Neuronal stem cell (in vitro differentiated cells): ENCODE measurements around the gene ROBO1.
A peak's percentile ranks its signal among the peaks of the same experiment; 100 is the strongest.
"Not testable (repeated sequence)": the region's sequence is repeated elsewhere in the genome, so short reads cannot be mapped to it uniquely, and the experiment has no call there.

Experiments
- DNase-seq: peaks from one replicate; pipeline ENCODE4 v3.0.0-alpha.2; 2013; ENCODE audit warnings: low spot score
- H2AFZ ChIP-seq: one replicate; pipeline ENCODE4 v1.6.1; 2013; ENCODE audit warnings: mild to moderate bottlenecking, low read length, inconsistent platforms
- H2AK5ac ChIP-seq: 2 replicates; pipeline ENCODE4 v1.6.1; 2013; ENCODE audit warnings: low read depth, mild to moderate bottlenecking, inconsistent platforms, low read length, moderate library complexity, mixed read lengths
- H2BK120ac ChIP-seq: 2 replicates; pipeline ENCODE4 v1.6.1; 2013; ENCODE audit warnings: low read depth, mild to moderate bottlenecking, inconsistent platforms, low read length, moderate library complexity, mixed read lengths
- H2BK12ac ChIP-seq: one replicate; pipeline ENCODE4 v1.6.1; 2013; ENCODE audit warnings: low read length, inconsistent platforms
- H2BK15ac ChIP-seq: 2 replicates; pipeline ENCODE4 v1.6.1; 2013; ENCODE audit warnings: mild to moderate bottlenecking, low read length, inconsistent platforms, mixed read lengths
- H2BK5ac ChIP-seq: one replicate; pipeline ENCODE4 v1.6.1; 2013; ENCODE audit warnings: inconsistent platforms, mild to moderate bottlenecking, low read length, moderate library complexity
- H3K14ac ChIP-seq: one replicate; pipeline ENCODE4 v1.6.1; 2013; ENCODE audit warnings: low read length, inconsistent platforms
- H3K18ac ChIP-seq: 2 replicates; pipeline ENCODE4 v1.6.1; 2013; ENCODE audit warnings: low read length, inconsistent platforms
- H3K23ac ChIP-seq: 2 replicates; pipeline ENCODE4 v1.6.1; 2013; ENCODE audit warnings: low read depth, mild to moderate bottlenecking, mixed read lengths, low read length, inconsistent platforms; ENCODE audit not compliant: poor library complexity
- H3K27ac ChIP-seq: replicated peaks from 3 replicates; pipeline ENCODE4 v1.5.1; 2013; ENCODE audit warnings: low read length, inconsistent platforms
- H3K27me3 ChIP-seq, 3 experiments: 2 replicates each; pipeline ENCODE4 v1.6.1; 2013; ENCODE audit warnings: low read length in 3 of 3, mild to moderate bottlenecking in 2 of 3, inconsistent platforms in 1 of 3, low read depth in 1 of 3, mixed read lengths in 1 of 3, moderate library complexity in 1 of 3; ENCODE audit not compliant: control insufficient read depth in 3 of 3, insufficient read depth in 3 of 3
- H3K36me3 ChIP-seq, 2 donors: replicated peaks in 1 of 2; 2 replicates each; pipeline ENCODE4 v1.6.1; 2013; ENCODE audit warnings: low read length in 2 of 2; ENCODE audit not compliant: control insufficient read depth in 2 of 2, insufficient read depth in 2 of 2
- H3K4ac ChIP-seq: 2 replicates; pipeline ENCODE4 v1.6.1; 2013; ENCODE audit warnings: inconsistent platforms, mild to moderate bottlenecking, low read length, moderate library complexity
- H3K4me1 ChIP-seq, 2 donors: 1 replicate in 1 of 2; 2 replicates in 1 of 2; pipeline ENCODE4 v1.6.1; 2013; ENCODE audit warnings: low read length in 2 of 2, low read depth in 1 of 2; ENCODE audit not compliant: control insufficient read depth in 2 of 2, insufficient read depth in 1 of 2
- H3K4me2 ChIP-seq: one replicate; pipeline ENCODE4 v1.6.1; 2013; ENCODE audit warnings: mild to moderate bottlenecking, low read length, inconsistent platforms; ENCODE audit not compliant: insufficient read depth, poor library complexity, severe bottlenecking
- H3K4me3 ChIP-seq, 2 donors: 2 replicates each; pipeline ENCODE4 v1.5.1; 2013; ENCODE audit warnings: low read length in 2 of 2, mild to moderate bottlenecking in 2 of 2, inconsistent platforms in 1 of 2, moderate library complexity in 1 of 2
- H3K79me1 ChIP-seq: one replicate; pipeline ENCODE4 v1.6.1; 2013; ENCODE audit warnings: low read depth, mild to moderate bottlenecking, inconsistent platforms, low read length, moderate library complexity
- H3K9ac ChIP-seq: one replicate; pipeline ENCODE4 v1.6.1; 2013; ENCODE audit warnings: mild to moderate bottlenecking, low read depth, low read length, inconsistent platforms; ENCODE audit not compliant: poor library complexity
- H3K9me3 ChIP-seq, 2 donors: replicated peaks in 1 of 2; 2 replicates each; pipeline versions ENCODE3 to v1.6.1; 2013; ENCODE audit warnings: low read length in 2 of 2, mild to moderate bottlenecking in 2 of 2, inconsistent platforms in 1 of 2, low read depth in 1 of 2, mixed read lengths in 1 of 2, moderate library complexity in 1 of 2; ENCODE audit not compliant: control insufficient read depth in 2 of 2, insufficient read depth in 1 of 2
- H4K8ac ChIP-seq: one replicate; pipeline ENCODE4 v1.6.1; 2013; ENCODE audit warnings: low read depth, mild to moderate bottlenecking, inconsistent platforms, low read length, moderate library complexity
- H4K91ac ChIP-seq: one replicate; pipeline ENCODE4 v1.6.1; 2013; ENCODE audit warnings: low read length, low read depth, mild to moderate bottlenecking, inconsistent platforms; ENCODE audit not compliant: poor library complexity
- WGBS, 2 donors: extraction: QIAGEN DNeasy Blood & Tissue Kit; methylation state at CpG; one replicate each; pipeline ENCODE4 v1.1.7; 2013; ENCODE audit warnings: missing lambda C conversion rate in 2 of 2, mixed read lengths in 1 of 2; ENCODE audit not compliant: insufficient read length in 2 of 2, insufficient replicate concordance in 1 of 2; ENCODE audit errors: extremely low coverage in 2 of 2; 5-methylcytosine and 5-hydroxymethylcytosine counted together

ROBO1 gene

DNA sequence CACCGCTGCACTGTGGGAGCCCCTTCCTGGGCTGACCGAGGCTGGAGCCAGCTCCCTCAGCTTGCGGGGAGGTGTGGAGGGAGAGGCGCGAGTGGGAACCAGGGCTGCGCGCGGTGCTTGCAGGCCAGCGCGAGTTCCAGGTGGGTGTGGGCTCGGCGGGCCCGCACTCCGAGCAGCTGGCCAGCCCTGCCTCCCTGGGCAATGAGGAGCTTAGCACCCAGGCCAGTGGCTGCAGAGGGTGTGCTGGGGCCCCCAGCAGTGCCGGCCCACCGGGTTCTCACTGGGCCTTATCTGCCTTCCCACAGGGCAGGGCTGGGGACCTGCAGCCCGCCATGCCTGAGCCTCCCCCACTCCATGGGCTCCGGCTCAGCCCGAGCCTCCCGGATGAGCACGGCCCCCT, 594.5 kb downstream of the ROBO1 start:
- H3K4me1 ChIP-seq, H3K27ac ChIP-seq, H2BK12ac ChIP-seq, H4K91ac ChIP-seq, H3K23ac ChIP-seq, DNase-seq, H2AK5ac ChIP-seq, H3K27me3 ChIP-seq, H3K4me3 ChIP-seq, H2BK120ac ChIP-seq, H3K9me3 ChIP-seq, H2BK5ac ChIP-seq, H2AFZ ChIP-seq, H3K36me3 ChIP-seq, H3K9ac ChIP-seq, H2BK15ac ChIP-seq, H3K79me1 ChIP-seq, H3K4ac ChIP-seq, H3K4me2 ChIP-seq: not testable (repeated sequence)
- Histone ChIP-seq H4K8ac (peak overlapping the region; percentile 82), H3K18ac (peak overlapping the region; percentile 17), H3K14ac (peak overlapping the region; percentile 38)
- WGBS, 2 donors = no CpG with 5 or more reads among the region's 21 CpGs

DNA sequence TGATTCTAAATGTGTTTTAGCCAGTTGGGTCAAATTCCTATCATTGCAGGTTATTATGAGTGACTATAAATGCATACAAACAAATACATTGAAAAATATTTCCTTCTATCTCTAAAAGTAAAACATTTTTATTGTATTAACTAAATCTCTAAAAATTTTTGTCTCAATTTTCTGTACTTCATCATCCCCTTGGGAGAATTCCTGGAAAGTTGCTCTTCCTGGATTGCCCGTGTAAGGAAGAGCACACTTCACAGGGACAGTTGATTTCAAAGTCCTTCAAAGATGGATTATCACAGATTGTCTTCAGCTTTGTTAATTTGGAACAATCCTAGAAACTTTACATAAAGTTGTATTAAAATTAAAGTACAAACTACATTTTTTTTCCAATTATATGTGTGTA, 595.6 kb downstream of the ROBO1 start:
- H3K23ac ChIP-seq = no peak overlapping the region
- H3K4me2 ChIP-seq = no peak overlapping the region
- H3K4me3 ChIP-seq = no peak overlapping the region
- H2AK5ac ChIP-seq = no peak overlapping the region
- no peaks in the 10 kb centered on the region for H3K79me1 ChIP-seq
- no CpG with 5 or more reads among the region's 1 CpG for WGBS, 2 donors
- no peaks in the 10 kb centered on the region for H3K27me3 ChIP-seq
- no peak overlapping the region for H3K4ac ChIP-seq
- no peak overlapping the region for H4K91ac ChIP-seq
- H3K9ac ChIP-seq = no peak overlapping the region
- H3K18ac ChIP-seq = no peak overlapping the region
- no peak overlapping the region for H2BK5ac ChIP-seq
- no peak overlapping the region for H4K8ac ChIP-seq
- H3K4me1 ChIP-seq = peaks cover under 1 to 6% of the 10 kb centered on the region in 2 donors
- no peak overlapping the region for H2BK12ac ChIP-seq
- H3K36me3 ChIP-seq = no peaks in the 10 kb centered on the region
- no peak overlapping the region for H3K27ac ChIP-seq
- no peak overlapping the region for H3K14ac ChIP-seq
- no peak overlapping the region for H2BK15ac ChIP-seq
- no peak overlapping the region for H2AFZ ChIP-seq
- no peak for DNase-seq
- no peak overlapping the region for H2BK120ac ChIP-seq
- H3K9me3 ChIP-seq = no peaks in the 10 kb centered on the region

DNA sequence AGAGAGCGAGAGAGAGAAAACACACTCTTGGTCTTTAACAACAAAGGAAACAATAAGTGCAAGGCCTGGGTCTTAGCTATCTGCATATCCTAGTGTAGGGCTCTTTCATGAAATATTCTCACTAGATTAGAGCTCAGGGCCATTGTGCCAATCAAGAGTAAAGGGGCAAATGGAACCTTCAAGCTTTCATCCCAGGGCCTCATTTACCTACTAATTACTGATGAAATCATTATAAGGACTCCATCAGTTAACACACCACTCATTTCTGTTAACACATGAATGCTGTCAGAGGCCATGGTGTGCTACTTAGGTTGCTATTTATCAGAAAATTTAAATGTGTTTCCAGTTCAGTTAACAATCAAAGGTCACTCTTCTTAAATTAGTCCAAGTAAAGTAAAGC, 597.8 kb downstream of the ROBO1 start:
- Histone ChIP-seq H2AFZ (peak overlapping the region; percentile 84), H3K4me2 (no peak overlapping the region), H4K8ac (no peak overlapping the region), H3K18ac (no peak overlapping the region), H3K14ac (no peak overlapping the region), H2BK120ac (no peak overlapping the region), H3K79me1 (no peaks in the 10 kb centered on the region), H2BK5ac (no peak overlapping the region), H3K4me1 (peaks cover 0 to 3% of the 10 kb centered on the region in 2 donors), H3K4ac (no peak overlapping the region), H3K23ac (no peak overlapping the region), H3K9me3 (no peaks in the 10 kb centered on the region), H2BK15ac (no peak overlapping the region), H3K9ac (no peak overlapping the region), H3K4me3 (no peak overlapping the region), H2BK12ac (no peak overlapping the region), H3K27ac (no peak overlapping the region), H3K36me3 (no peaks in the 10 kb centered on the region), H3K27me3 (no peaks in the 10 kb centered on the region), H4K91ac (no peak overlapping the region), H2AK5ac (no peak overlapping the region)
- no peak for DNase-seq
- no CpG with 5 or more reads among the region's 1 CpG for WGBS, 2 donors

DNA sequence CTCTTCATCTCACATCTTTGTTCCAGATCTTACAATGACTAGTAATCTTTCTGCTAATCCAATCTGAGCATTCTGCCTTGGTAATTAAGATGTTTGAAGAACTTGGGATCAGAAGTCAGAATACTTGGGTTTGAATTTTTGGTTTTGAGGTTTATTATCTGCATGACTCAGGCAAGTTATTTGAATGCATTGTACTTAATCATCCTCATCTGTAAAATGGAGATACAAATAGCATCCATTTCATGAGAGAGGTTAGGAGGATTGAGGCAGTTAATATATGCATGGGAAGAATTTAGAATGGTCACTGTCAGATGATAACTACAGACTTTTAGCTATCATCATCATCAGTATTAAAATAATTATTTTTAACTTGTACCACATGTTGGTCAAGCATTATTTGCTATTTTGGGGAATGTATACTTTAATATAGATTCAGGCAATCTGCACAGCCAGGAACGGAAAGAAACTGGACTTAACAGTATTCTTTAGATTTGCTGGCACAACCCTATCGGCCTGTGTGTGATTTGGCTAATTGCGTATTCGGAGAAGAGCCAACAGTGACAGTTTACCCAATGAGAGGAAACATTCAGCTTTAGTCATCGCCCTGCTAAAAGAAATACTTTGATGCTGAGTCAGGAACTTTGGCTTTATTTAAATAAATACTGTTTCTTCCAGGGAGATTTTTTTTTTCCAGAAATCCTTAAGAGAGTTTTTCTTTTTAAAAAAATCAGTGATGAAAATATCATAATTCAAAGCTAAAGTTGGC, 600.0 kb downstream of the ROBO1 start:
- H3K4me1 ChIP-seq = peaks cover 0 to 3% of the 10 kb centered on the region in 2 donors
- H2BK12ac ChIP-seq = no peak overlapping the region
- no peak overlapping the region for H3K14ac ChIP-seq
- H3K23ac ChIP-seq = no peak overlapping the region
- no peak overlapping the region for H3K4ac ChIP-seq
- H3K18ac ChIP-seq = no peak overlapping the region
- no peak overlapping the region for H2BK120ac ChIP-seq
- H3K4me3 ChIP-seq = no peak overlapping the region
- H2AK5ac ChIP-seq = no peak overlapping the region
- H2AFZ ChIP-seq = no peak overlapping the region
- H2BK15ac ChIP-seq = no peak overlapping the region
- no peaks in the 10 kb centered on the region for H3K36me3 ChIP-seq
- no peak overlapping the region for H2BK5ac ChIP-seq
- no peak overlapping the region for H3K9ac ChIP-seq
- H3K79me1 ChIP-seq = no peaks in the 10 kb centered on the region
- no CpG with 5 or more reads among the region's 5 CpGs for WGBS, 2 donors
- DNase-seq = no peak
- no peak overlapping the region for H4K91ac ChIP-seq
- H3K27me3 ChIP-seq = no peaks in the 10 kb centered on the region
- no peak overlapping the region for H3K27ac ChIP-seq
- H3K9me3 ChIP-seq = no peaks in the 10 kb centered on the region
- H4K8ac ChIP-seq = no peak overlapping the region
- no peak overlapping the region for H3K4me2 ChIP-seq
